ENCODE data around the gene VBP1.

VBP1 gene

DNA sequence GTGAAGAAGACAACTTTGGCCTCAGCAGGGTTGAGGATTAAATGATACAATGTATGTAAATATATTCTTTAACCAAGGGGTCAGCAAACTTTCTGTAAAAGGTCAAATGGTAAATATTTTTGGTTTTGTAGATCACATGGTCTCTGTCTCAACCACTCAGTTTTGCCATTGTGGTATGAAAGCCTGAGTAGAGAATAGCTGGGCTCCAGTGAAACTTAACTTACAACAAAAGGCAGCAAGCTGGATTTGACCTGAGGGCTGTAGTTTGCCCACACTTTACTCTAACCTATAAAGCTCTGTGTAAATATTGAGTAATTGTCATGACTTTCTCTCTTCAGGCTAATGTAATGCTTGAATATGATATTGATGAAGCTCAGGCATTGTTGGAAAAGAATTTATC, 19.6 kb downstream of the VBP1 start:
- ChIA-PET CTCF (no interaction called here), POLR2A (interaction anchor here (1.4 kb wide), 1 partner anchor 20 kb away, joined by 4 read pairs; no protein-coding TSS in a partner anchor)
- peaks cover 8 to 73% of the 10 kb centered on the region in 2 experiments for H3K36me3 ChIP-seq (ENCODE audit: control insufficient read depth in 2 of 2, insufficient read depth in 1 of 2, low read length in 2 of 2)
- no peak overlapping the region for H3K4me3 ChIP-seq (ENCODE audit: low read depth, low read length)
- H3K4me1 ChIP-seq (ENCODE audit: control insufficient read depth, insufficient read depth, low read length), result no peaks in the 10 kb centered on the region
- TF ChIP-seq ZNF654 (tag by site-specific recombination; IDR thresholded peaks at IDR 0.05; ENCODE audit: low read depth) (no peak), ZNF837 (tag by site-specific recombination; IDR thresholded peaks at IDR 0.05) (no peak), ZNF132 (tag by site-specific recombination; IDR thresholded peaks at IDR 0.05; ENCODE audit: borderline replicate concordance) (no peak), ZNF747 (tag by site-specific recombination; IDR thresholded peaks at IDR 0.05) (no peak), ZNF311 (tag by site-specific recombination; IDR thresholded peaks at IDR 0.05; ENCODE audit: borderline replicate concordance) (no peak), YY2 (tag by site-specific recombination; IDR thresholded peaks at IDR 0.05) (no peak), ZNF23 (tag by site-specific recombination; IDR thresholded peaks at IDR 0.05; ENCODE audit: borderline replicate concordance) (no peak), ZNF10 (tag by site-specific recombination; IDR thresholded peaks at IDR 0.05) (no peak), SP7 (tag by site-specific recombination; IDR thresholded peaks at IDR 0.05) (no peak), MEIS1 (CRISPR knock-in tag; IDR thresholded peaks at IDR 0.05; ENCODE audit: borderline replicate concordance) (no peak), ZSCAN30 (tag by site-specific recombination; IDR thresholded peaks at IDR 0.05) (no peak), ZNF76 (tag by site-specific recombination; IDR thresholded peaks at IDR 0.05; ENCODE audit: borderline replicate concordance, low read depth) (no peak)
- TF ChIP-seq, protein P1, sequence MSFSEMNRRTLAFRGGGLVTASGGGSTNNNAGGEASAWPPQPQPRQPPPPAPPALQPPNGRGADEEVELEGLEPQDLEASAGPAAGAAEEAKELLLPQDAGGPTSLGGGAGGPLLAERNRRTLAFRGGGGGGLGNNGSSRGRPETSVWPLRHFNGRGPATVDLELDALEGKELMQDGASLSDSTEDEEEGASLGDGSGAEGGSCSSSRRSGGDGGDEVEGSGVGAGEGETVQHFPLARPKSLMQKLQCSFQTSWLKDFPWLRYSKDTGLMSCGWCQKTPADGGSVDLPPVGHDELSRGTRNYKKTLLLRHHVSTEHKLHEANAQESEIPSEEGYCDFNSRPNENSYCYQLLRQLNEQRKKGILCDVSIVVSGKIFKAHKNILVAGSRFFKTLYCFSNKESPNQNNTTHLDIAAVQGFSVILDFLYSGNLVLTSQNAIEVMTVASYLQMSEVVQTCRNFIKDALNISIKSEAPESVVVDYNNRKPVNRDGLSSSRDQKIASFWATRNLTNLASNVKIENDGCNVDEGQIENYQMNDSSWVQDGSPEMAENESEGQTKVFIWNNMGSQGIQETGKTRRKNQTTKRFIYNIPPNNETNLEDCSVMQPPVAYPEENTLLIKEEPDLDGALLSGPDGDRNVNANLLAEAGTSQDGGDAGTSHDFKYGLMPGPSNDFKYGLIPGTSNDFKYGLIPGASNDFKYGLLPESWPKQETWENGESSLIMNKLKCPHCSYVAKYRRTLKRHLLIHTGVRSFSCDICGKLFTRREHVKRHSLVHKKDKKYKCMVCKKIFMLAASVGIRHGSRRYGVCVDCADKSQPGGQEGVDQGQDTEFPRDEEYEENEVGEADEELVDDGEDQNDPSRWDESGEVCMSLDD (tag by site-specific recombination; IDR thresholded peaks at IDR 0.05), result no peak
- TF ChIP-seq, protein P2, sequence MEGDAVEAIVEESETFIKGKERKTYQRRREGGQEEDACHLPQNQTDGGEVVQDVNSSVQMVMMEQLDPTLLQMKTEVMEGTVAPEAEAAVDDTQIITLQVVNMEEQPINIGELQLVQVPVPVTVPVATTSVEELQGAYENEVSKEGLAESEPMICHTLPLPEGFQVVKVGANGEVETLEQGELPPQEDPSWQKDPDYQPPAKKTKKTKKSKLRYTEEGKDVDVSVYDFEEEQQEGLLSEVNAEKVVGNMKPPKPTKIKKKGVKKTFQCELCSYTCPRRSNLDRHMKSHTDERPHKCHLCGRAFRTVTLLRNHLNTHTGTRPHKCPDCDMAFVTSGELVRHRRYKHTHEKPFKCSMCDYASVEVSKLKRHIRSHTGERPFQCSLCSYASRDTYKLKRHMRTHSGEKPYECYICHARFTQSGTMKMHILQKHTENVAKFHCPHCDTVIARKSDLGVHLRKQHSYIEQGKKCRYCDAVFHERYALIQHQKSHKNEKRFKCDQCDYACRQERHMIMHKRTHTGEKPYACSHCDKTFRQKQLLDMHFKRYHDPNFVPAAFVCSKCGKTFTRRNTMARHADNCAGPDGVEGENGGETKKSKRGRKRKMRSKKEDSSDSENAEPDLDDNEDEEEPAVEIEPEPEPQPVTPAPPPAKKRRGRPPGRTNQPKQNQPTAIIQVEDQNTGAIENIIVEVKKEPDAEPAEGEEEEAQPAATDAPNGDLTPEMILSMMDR (tag by site-specific recombination; IDR thresholded peaks at IDR 0.05), result no peak
- TF ChIP-seq, protein P3, sequence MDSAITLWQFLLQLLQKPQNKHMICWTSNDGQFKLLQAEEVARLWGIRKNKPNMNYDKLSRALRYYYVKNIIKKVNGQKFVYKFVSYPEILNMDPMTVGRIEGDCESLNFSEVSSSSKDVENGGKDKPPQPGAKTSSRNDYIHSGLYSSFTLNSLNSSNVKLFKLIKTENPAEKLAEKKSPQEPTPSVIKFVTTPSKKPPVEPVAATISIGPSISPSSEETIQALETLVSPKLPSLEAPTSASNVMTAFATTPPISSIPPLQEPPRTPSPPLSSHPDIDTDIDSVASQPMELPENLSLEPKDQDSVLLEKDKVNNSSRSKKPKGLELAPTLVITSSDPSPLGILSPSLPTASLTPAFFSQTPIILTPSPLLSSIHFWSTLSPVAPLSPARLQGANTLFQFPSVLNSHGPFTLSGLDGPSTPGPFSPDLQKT (IDR thresholded peaks at IDR 0.05; ENCODE audit: borderline replicate concordance, low read depth, low read length), result no peak
- no peaks in the 10 kb centered on the region for H3K9me3 ChIP-seq (ENCODE audit: control insufficient read depth, insufficient read depth, low read depth, low read length)
- no peak overlapping the region for H3K27ac ChIP-seq (ENCODE audit: extremely low read depth, low read depth, low read length)

DNA sequence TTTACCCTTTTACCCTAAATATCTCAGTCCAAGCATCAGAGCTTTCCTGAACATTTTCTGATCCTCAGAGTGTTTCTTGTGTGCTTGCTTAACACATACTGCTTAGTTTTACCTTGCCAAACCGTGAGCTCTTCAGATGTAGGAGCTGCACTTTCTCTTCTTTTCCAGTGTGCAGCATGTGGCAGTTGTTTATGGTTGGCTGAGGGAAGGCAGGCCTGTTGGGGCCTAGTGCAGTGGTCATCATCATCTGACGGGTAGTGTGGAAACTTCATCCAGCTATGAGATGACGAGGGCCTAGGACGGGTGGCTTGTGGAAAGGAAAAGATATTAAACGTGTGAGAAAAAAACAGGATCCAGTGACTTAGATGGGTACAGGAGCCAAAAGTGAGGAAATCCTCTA, 21.5 kb downstream of the VBP1 start:
- CTCF ChIA-PET, result no interaction called here
- H3K36me3 ChIP-seq (ENCODE audit: control insufficient read depth in 2 of 2, insufficient read depth in 1 of 2, low read length in 2 of 2), result peaks cover 8 to 66% of the 10 kb centered on the region in 2 experiments
- H3K27ac ChIP-seq (ENCODE audit: extremely low read depth, low read depth, low read length), result no peak overlapping the region
- TF ChIP-seq, protein P4, sequence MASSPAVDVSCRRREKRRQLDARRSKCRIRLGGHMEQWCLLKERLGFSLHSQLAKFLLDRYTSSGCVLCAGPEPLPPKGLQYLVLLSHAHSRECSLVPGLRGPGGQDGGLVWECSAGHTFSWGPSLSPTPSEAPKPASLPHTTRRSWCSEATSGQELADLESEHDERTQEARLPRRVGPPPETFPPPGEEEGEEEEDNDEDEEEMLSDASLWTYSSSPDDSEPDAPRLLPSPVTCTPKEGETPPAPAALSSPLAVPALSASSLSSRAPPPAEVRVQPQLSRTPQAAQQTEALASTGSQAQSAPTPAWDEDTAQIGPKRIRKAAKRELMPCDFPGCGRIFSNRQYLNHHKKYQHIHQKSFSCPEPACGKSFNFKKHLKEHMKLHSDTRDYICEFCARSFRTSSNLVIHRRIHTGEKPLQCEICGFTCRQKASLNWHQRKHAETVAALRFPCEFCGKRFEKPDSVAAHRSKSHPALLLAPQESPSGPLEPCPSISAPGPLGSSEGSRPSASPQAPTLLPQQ (tag by site-specific recombination; IDR thresholded peaks at IDR 0.05), result no peak
- TF ChIP-seq EGR2 (tag by site-specific recombination; IDR thresholded peaks at IDR 0.05; ENCODE audit: low read depth) (no peak), ZNF140 (tag by site-specific recombination; IDR thresholded peaks at IDR 0.05) (no peak), ZNF624 (tag by site-specific recombination; IDR thresholded peaks at IDR 0.05) (no peak), ZNF221 (tag by site-specific recombination; IDR thresholded peaks at IDR 0.05; ENCODE audit: borderline replicate concordance) (no peak), ZNF660 (tag by site-specific recombination; IDR thresholded peaks at IDR 0.05) (no peak)
- TF ChIP-seq, protein P5, sequence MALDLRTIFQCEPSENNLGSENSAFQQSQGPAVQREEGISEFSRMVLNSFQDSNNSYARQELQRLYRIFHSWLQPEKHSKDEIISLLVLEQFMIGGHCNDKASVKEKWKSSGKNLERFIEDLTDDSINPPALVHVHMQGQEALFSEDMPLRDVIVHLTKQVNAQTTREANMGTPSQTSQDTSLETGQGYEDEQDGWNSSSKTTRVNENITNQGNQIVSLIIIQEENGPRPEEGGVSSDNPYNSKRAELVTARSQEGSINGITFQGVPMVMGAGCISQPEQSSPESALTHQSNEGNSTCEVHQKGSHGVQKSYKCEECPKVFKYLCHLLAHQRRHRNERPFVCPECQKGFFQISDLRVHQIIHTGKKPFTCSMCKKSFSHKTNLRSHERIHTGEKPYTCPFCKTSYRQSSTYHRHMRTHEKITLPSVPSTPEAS (tag by site-specific recombination; IDR thresholded peaks at IDR 0.05), result no peak
- H3K4me3 ChIP-seq (ENCODE audit: low read depth, low read length), result no peak overlapping the region
- H3K9me3 ChIP-seq (ENCODE audit: control insufficient read depth, insufficient read depth, low read depth, low read length), result no peaks in the 10 kb centered on the region
- no peaks in the 10 kb centered on the region for H3K4me1 ChIP-seq (ENCODE audit: control insufficient read depth, insufficient read depth, low read length)
- POLR2A ChIA-PET, result no interaction called here
